Astrocyte (in vitro differentiated cells and primary cell): ENCODE results near the gene PCYOX1L. TPM values are rescaled to one million over a fixed set of nuclear protein-coding genes. Genes with fewer than 3 reads are reported as not detected.

Experiments
- DNase-seq: peaks from one replicate; pipeline ENCODE4 v3.0.0-alpha.2; 2010; ENCODE audit warnings: low read depth
- FAIRE-seq: peaks from 2 replicates; lab custom pipeline; 2011; peaks lifted over from hg19 to GRCh38; lab: Jason Lieb, UNC
- H2AFZ ChIP-seq: 2 replicates; pipeline ENCODE4 v1.6.0; 2012; ENCODE audit warnings: low read depth, low read length, inconsistent platforms
- H3K27ac ChIP-seq: 2 replicates; pipeline ENCODE4 v1.5.1; 2011; ENCODE audit warnings: low read depth, low read length, inconsistent platforms
- H3K27me3 ChIP-seq: 2 replicates; pipeline ENCODE4 v1.6.0; 2011; ENCODE audit warnings: low read length, inconsistent platforms; ENCODE audit not compliant: insufficient read depth
- H3K36me3 ChIP-seq: 2 replicates; pipeline ENCODE4 v1.5.1; 2011; ENCODE audit warnings: low read length, inconsistent platforms; ENCODE audit not compliant: insufficient read depth
- H3K4me1 ChIP-seq: 2 replicates; pipeline ENCODE4 v1.5.1; 2011; ENCODE audit warnings: low read length, inconsistent platforms; ENCODE audit not compliant: insufficient read depth
- H3K4me2 ChIP-seq: 2 replicates; pipeline ENCODE4 v1.6.0; 2012; ENCODE audit warnings: low read length, inconsistent platforms
- H3K4me3 ChIP-seq: 2 replicates; pipeline ENCODE4 v1.5.1; 2011; ENCODE audit warnings: low read depth, mild to moderate bottlenecking, low read length, inconsistent platforms; ENCODE audit not compliant: insufficient read depth
- H3K79me2 ChIP-seq: 2 replicates; pipeline ENCODE4 v1.6.0; 2012; ENCODE audit warnings: mild to moderate bottlenecking, low read length, inconsistent platforms; ENCODE audit not compliant: insufficient read depth
- H3K9ac ChIP-seq: 2 replicates; pipeline ENCODE4 v1.6.0; 2012; ENCODE audit warnings: mild to moderate bottlenecking, low read length, inconsistent platforms
- H3K9me3 ChIP-seq: 2 replicates; pipeline ENCODE4 v1.5.1; 2012; ENCODE audit warnings: low read depth, mild to moderate bottlenecking, low read length, inconsistent platforms; ENCODE audit not compliant: insufficient read depth
- H4K20me1 ChIP-seq: 2 replicates; pipeline ENCODE4 v1.6.0; 2012; ENCODE audit warnings: low read length, inconsistent platforms; ENCODE audit not compliant: insufficient read depth
- H3K27ac Mint-ChIP-seq: one replicate; pipeline ENCODE4 v1.8.0; 2021; ENCODE audit warnings: mild to moderate bottlenecking, mixed read lengths; ENCODE audit not compliant: unreplicated experiment
- H3K27me3 Mint-ChIP-seq: one replicate; pipeline ENCODE4 v1.8.0; 2021; ENCODE audit warnings: low read depth, mixed read lengths; ENCODE audit not compliant: unreplicated experiment
- H3K36me3 Mint-ChIP-seq: one replicate; pipeline ENCODE4 v1.8.0; 2021; ENCODE audit warnings: low read depth, mixed read lengths; ENCODE audit not compliant: unreplicated experiment
- H3K4me1 Mint-ChIP-seq: one replicate; pipeline ENCODE4 v1.8.0; 2021; ENCODE audit warnings: low read depth, mixed read lengths; ENCODE audit not compliant: unreplicated experiment
- H3K4me3 Mint-ChIP-seq: one replicate; pipeline ENCODE4 v1.8.0; 2021; ENCODE audit warnings: mild to moderate bottlenecking, moderate library complexity, mixed read lengths; ENCODE audit not compliant: unreplicated experiment
- H3K9me3 Mint-ChIP-seq: one replicate; pipeline ENCODE4 v1.8.0; 2021; ENCODE audit warnings: mild to moderate bottlenecking, mixed read lengths; ENCODE audit not compliant: unreplicated experiment
- CTCF ChIP-seq: IDR thresholded peaks from 2 replicates; pipeline ENCODE4 v1.5.1; 2011; ENCODE audit warnings: low read depth, mild to moderate bottlenecking, inconsistent platforms, low read length, moderate library complexity; ENCODE audit not compliant: insufficient read depth
- EZH2 ChIP-seq: IDR thresholded peaks from 2 replicates; pipeline ENCODE4 v1.6.1; 2012; ENCODE audit warnings: mild to moderate bottlenecking, low read length, inconsistent platforms; ENCODE audit not compliant: insufficient read depth
- total RNA-seq: library from RNA; stranded (reverse); gene quantifications from 2 replicates; pipeline ENCODE4 v1.2.1, GENCODE V29; 2021

Gene PCYOX1L
- total RNA-seq, 1 donor from 2014 or later: 16.6 TPM

DNA sequence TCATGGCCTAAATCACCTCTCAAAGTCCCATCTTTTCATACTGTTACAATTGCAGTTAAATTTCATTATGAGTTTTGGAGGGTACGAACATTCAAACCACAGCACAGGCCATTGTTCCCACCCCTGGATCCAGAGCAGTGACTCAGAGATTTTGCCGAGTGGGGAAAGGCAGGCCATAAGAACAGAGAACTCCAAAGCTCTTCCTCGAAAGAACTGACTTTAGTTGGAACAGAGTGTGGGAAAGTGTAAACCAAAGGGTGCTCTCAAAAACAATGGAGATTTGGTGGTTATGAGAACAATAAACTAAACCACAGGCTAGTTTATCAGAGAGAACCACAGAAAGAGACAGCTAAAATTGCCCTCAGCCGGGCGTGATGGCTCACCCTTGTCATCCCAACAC, 32.0 kb upstream of the PCYOX1L start:
- Histone ChIP-seq H3K36me3 (no peaks in the 10 kb centered on the region), H3K9me3 (no peaks in the 10 kb centered on the region), H3K4me1 (peaks cover 4% of the 10 kb centered on the region), H2AFZ (no peak overlapping the region), H3K27me3 (no peaks in the 10 kb centered on the region), H3K9ac (no peak overlapping the region), H3K79me2 (no peaks in the 10 kb centered on the region), H3K4me3 (no peak overlapping the region), H3K4me2 (no peak overlapping the region), H4K20me1 (no peaks in the 10 kb centered on the region), H3K27ac (no peak overlapping the region)
- H3K36me3 Mint-ChIP-seq: peaks cover 5% of the 10 kb centered on the region
- H3K27me3 Mint-ChIP-seq: no peaks in the 10 kb centered on the region
- H3K4me3 Mint-ChIP-seq: no peak overlapping the region
- H3K27ac Mint-ChIP-seq: peak overlapping the region; percentile 71
- no peak for FAIRE-seq
- peak; percentile 46 for DNase-seq
- TF ChIP-seq CTCF (no peak), EZH2 (no peak)
- peaks cover 32% of the 10 kb centered on the region for H3K4me1 Mint-ChIP-seq
- no peaks in the 10 kb centered on the region for H3K9me3 Mint-ChIP-seq

- H3K4me2 ChIP-seq: no peak overlapping the region
- H2AFZ ChIP-seq: no peak overlapping the region
- no peak overlapping the region for H3K4me3 Mint-ChIP-seq
- H3K27ac Mint-ChIP-seq: no peak overlapping the region
- DNase-seq (no peak), FAIRE-seq (no peak)
- H3K27ac ChIP-seq: no peak overlapping the region
- H3K9ac ChIP-seq: no peak overlapping the region
- no peaks in the 10 kb centered on the region for H3K79me2 ChIP-seq
- H3K9me3 Mint-ChIP-seq: no peaks in the 10 kb centered on the region
- no peaks in the 10 kb centered on the region for H4K20me1 ChIP-seq
- H3K27me3 ChIP-seq: no peaks in the 10 kb centered on the region
- H3K36me3 Mint-ChIP-seq: peaks cover 5% of the 10 kb centered on the region
- H3K4me3 ChIP-seq: no peak overlapping the region
- no peaks in the 10 kb centered on the region for H3K9me3 ChIP-seq
- TF ChIP-seq CTCF (no peak), EZH2 (no peak)
- no peaks in the 10 kb centered on the region for H3K36me3 ChIP-seq
- no peaks in the 10 kb centered on the region for H3K4me1 ChIP-seq
- peaks cover 27% of the 10 kb centered on the region for H3K4me1 Mint-ChIP-seq
- H3K27me3 Mint-ChIP-seq: no peaks in the 10 kb centered on the region
These were observed 31.2 kb upstream of the PCYOX1L start for GRCh38 chr5:149326611-149327010.

DNA sequence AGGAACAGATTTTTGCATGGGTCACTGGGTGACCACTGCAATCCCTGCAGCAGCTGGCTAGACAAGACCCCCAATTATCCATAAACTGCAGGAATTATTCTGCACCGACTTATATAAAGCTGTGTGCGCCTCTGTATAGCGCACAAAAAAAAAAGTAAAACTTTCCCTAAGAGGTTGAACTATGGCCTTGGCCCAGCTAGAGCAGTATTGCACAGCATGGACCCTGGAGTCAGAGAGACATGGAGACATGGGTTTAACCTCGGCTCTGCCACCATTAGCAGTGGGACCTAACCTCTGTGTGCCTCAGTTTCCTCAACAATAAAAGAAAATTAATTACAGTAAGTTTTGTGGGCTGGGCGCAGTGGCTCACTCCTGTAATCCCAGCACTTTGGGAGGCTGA, 29.7 kb upstream of the PCYOX1L start:
- H3K27ac Mint-ChIP-seq: no peak overlapping the region
- peaks cover 3% of the 10 kb centered on the region for H3K36me3 Mint-ChIP-seq
- no peak overlapping the region for H3K4me3 ChIP-seq
- H3K9me3 Mint-ChIP-seq: no peaks in the 10 kb centered on the region
- no peak overlapping the region for H3K27ac ChIP-seq
- peaks cover 21% of the 10 kb centered on the region for H3K4me1 Mint-ChIP-seq
- H3K9me3 ChIP-seq: no peaks in the 10 kb centered on the region
- H3K79me2 ChIP-seq: no peaks in the 10 kb centered on the region
- H3K9ac ChIP-seq: no peak overlapping the region
- FAIRE-seq: no peak
- H4K20me1 ChIP-seq: no peaks in the 10 kb centered on the region
- no peaks in the 10 kb centered on the region for H3K27me3 ChIP-seq
- DNase-seq: no peak
- TF ChIP-seq EZH2 (no peak), CTCF (no peak)
- no peaks in the 10 kb centered on the region for H3K36me3 ChIP-seq
- H3K27me3 Mint-ChIP-seq: no peaks in the 10 kb centered on the region
- H3K4me2 ChIP-seq: no peak overlapping the region
- no peak overlapping the region for H2AFZ ChIP-seq
- H3K4me3 Mint-ChIP-seq: no peak overlapping the region
- no peaks in the 10 kb centered on the region for H3K4me1 ChIP-seq
